HepG2 (cell line): ENCODE data around the gene CDKN2AIP. TPM values are rescaled to one million over a fixed set of nuclear protein-coding genes. Genes with fewer than 3 reads are reported as not detected.

Experiments used
- ATAC-seq: fragments of 200-7000 bp; cut with Tn5 transposase; 3 replicates; pipeline ENCODE4 v1.9.1; 2020; ENCODE audit warnings: mild to moderate bottlenecking, moderate library complexity
- BruUV-seq: library from RNA; stranded (reverse); fragments of 400-500 nt; replicated peaks from 2 replicates; lab custom pipeline; 2021; lab: Mats Ljungman, UMichigan
- CTCF ChIA-PET: fragments of 300-600 bp; formaldehyde crosslinking; extraction: SDS; loops from one replicate; lab custom pipeline; 2021; ENCODE audit warnings: low total read pairs, inconsistent platforms, low intra/inter-chr PET ratio; lab: Yijun Ruan, JAX
- POLR2A ChIA-PET: fragments of 350-600 bp; sonication (Branson Sonifier 250); formaldehyde crosslinking; loops from one replicate; lab custom pipeline; 2020; ENCODE audit warnings: antibody characterized with exemption, inconsistent platforms; lab: Yijun Ruan, JAX
- DNase-seq: peaks from one replicate; pipeline ENCODE4 v3.0.0-alpha.2; 2015; ENCODE audit warnings: low spot score
- FAIRE-seq: peaks from 3 replicates; lab custom pipeline; 2011; peaks lifted over from hg19 to GRCh38; lab: Jason Lieb, UNC
- H2AFZ ChIP-seq: one replicate; pipeline ENCODE4 v1.6.1; 2011; ENCODE audit warnings: low read length, inconsistent platforms
- H3K27ac ChIP-seq: fragments of 300-600 bp; 3 replicates; pipeline ENCODE4 v1.8.0; 2011; ENCODE audit warnings: mixed run types, mild to moderate bottlenecking, mixed read lengths, low read length, inconsistent platforms; ENCODE audit not compliant: insufficient read depth; ENCODE audit errors: extremely low read length
- H3K27me3 ChIP-seq, 2 experiments: fragments of 200-600 bp in 1 of 2; 2 replicates in 1 of 2; 3 replicates in 1 of 2; pipeline versions ENCODE4 v1.6.0 to v1.8.0; 2011; ENCODE audit warnings: low read length in 2 of 2, mild to moderate bottlenecking in 2 of 2, moderate library complexity in 2 of 2, inconsistent platforms in 1 of 2; ENCODE audit not compliant: insufficient read depth in 2 of 2, control insufficient read depth in 1 of 2
- H3K36me3 ChIP-seq, 2 experiments: fragments of 200-600 bp in 1 of 2; replicated peaks in 1 of 2; 2 replicates in 1 of 2; 3 replicates in 1 of 2; pipeline versions ENCODE4 v1.5.1 to v1.8.0; 2011; ENCODE audit warnings: low read length in 2 of 2, inconsistent platforms in 1 of 2; ENCODE audit not compliant: insufficient read depth in 2 of 2, control insufficient read depth in 1 of 2
- H3K4me1 ChIP-seq: 2 replicates; pipeline ENCODE4 v1.5.1; 2012; ENCODE audit warnings: low read length, inconsistent platforms; ENCODE audit not compliant: insufficient read depth
- H3K4me2 ChIP-seq: 2 replicates; pipeline ENCODE4 v1.6.0; 2011; ENCODE audit warnings: low read depth, low read length, inconsistent platforms
- H3K4me3 ChIP-seq, 3 experiments: fragments of 200-600 bp in 1 of 3; sonication (generic), shearing (Covaris generic) in 1 of 3; replicated peaks in 1 of 3; 2 replicates each; pipeline ENCODE4 v1.5.1; 2011 to 2016; ENCODE audit warnings: low read length in 3 of 3, inconsistent platforms in 2 of 3, low read depth in 2 of 3, mild to moderate bottlenecking in 2 of 3, control low read depth in 1 of 3, mixed read lengths in 1 of 3; ENCODE audit not compliant: insufficient read depth in 1 of 3
- H3K79me2 ChIP-seq: one replicate; pipeline ENCODE4 v1.6.1; 2011; ENCODE audit warnings: low read length, inconsistent platforms; ENCODE audit not compliant: insufficient read depth
- H3K9ac ChIP-seq: 2 replicates; pipeline ENCODE4 v1.6.0; 2011; ENCODE audit warnings: mild to moderate bottlenecking, low read depth, low read length, inconsistent platforms; ENCODE audit not compliant: insufficient read depth
- H3K9me3 ChIP-seq: 2 replicates; pipeline ENCODE4 v1.5.1; 2012; ENCODE audit warnings: mild to moderate bottlenecking, low read length
- H4K20me1 ChIP-seq: 2 replicates; pipeline ENCODE4 v1.6.0; 2011; ENCODE audit warnings: inconsistent platforms, mild to moderate bottlenecking, low read length, moderate library complexity; ENCODE audit not compliant: insufficient read depth
- CEBPG ChIP-seq: IDR thresholded peaks from 2 replicates; pipeline ENCODE4 v1.6.1; 2016
- CENPX ChIP-seq: sonication (generic); formaldehyde crosslinking; IDR thresholded peaks from 2 replicates; pipeline ENCODE4 v1.9.0; 2021; ENCODE audit warnings: mild to moderate bottlenecking, missing genetic modification reagents, moderate library complexity
- DBP ChIP-seq: sonication (generic); formaldehyde crosslinking; IDR thresholded peaks from 2 replicates; pipeline ENCODE4 v1.4.0; 2020; ENCODE audit warnings: missing genetic modification reagents; ENCODE audit errors: not compliant biosample characterization
- NFIB ChIP-seq: sonication (generic); formaldehyde crosslinking; IDR thresholded peaks from 2 replicates; pipeline ENCODE4 v1.9.0; 2021; ENCODE audit warnings: missing genetic modification reagents, mild to moderate bottlenecking, borderline replicate concordance
- SP140L ChIP-seq: sonication (generic); formaldehyde crosslinking; IDR thresholded peaks from 2 replicates; pipeline ENCODE4 v1.4.0; 2020; ENCODE audit warnings: missing genetic modification reagents, borderline replicate concordance
- ZMYM2 ChIP-seq: sonication (generic); formaldehyde crosslinking; IDR thresholded peaks from 2 replicates; pipeline ENCODE4 v1.8.0; 2022; ENCODE audit warnings: mild to moderate bottlenecking, missing genetic modification reagents
- ZNF232 ChIP-seq: sonication (generic); formaldehyde crosslinking; IDR thresholded peaks from 2 replicates; pipeline ENCODE4 v1.4.0; 2020; ENCODE audit warnings: missing genetic modification reagents, borderline replicate concordance
- ZNF75D ChIP-seq: sonication (generic); formaldehyde crosslinking; IDR thresholded peaks from 2 replicates; pipeline ENCODE4 v1.8.1; 2023; ENCODE audit warnings: missing genetic modification reagents, mild to moderate bottlenecking, borderline replicate concordance
- WGBS: methylation state at CpG from one replicate; pipeline ENCODE4 v1.1.6; 2017; ENCODE audit warnings: low lambda C conversion rate; 5-methylcytosine and 5-hydroxymethylcytosine counted together
- in situ Hi-C: cut with HindIII; loops from 2 replicates; pipeline ENCODE4 v1.10.0; 2017; ENCODE audit warnings: low pct_unique_long_range_greater_than_20kb; ENCODE audit not compliant: extremely low pct_ligation_motif_present
- intact Hi-C: fragments of 100-400 bp; cut with micrococcal nuclease; formaldehyde crosslinking; loops from one replicate; pipeline ENCODE4 v1.10.0; 2022; ENCODE audit not compliant: unreplicated experiment
- polyA plus RNA-seq, 8 experiments: library from polyadenylated mRNA; depleted of rRNA in 3 of 8; stranded (reverse) in 7 of 8; unstranded in 1 of 8; fragments of >200 nt; fragmentation: Illumina TruSeq in 4 of 8; extraction: Trizol in 4 of 8; gene quantifications; 2 replicates each; pipeline versions ENCODE4 v1.2.1 to v1.2.3, GENCODE V29; 2011 to 2016; ENCODE audit warnings: low read depth in 4 of 8, missing spikeins in 1 of 8, mixed read lengths in 1 of 8; ENCODE audit not compliant: insufficient read depth in 1 of 8
- total RNA-seq, 5 experiments: library from RNA; depleted of rRNA; stranded (reverse); fragments of >200 nt; fragmentation: Illumina TruSeq; extraction: Trizol; gene quantifications; 2 replicates each; pipeline ENCODE4 v1.2.3, GENCODE V29; 2016; ENCODE audit warnings: low read depth in 1 of 5
- TF ChIP-seq, protein P1 (sequence below): sonication (generic); formaldehyde crosslinking; conservative IDR thresholded peaks from 2 replicates; pipeline ENCODE4 v1.4.0; 2020; ENCODE audit warnings: missing genetic modification reagents
- TF ChIP-seq, protein P2 (sequence below): sonication (generic); formaldehyde crosslinking; IDR thresholded peaks from 2 replicates; pipeline ENCODE4 v1.4.0; 2020; ENCODE audit warnings: mild to moderate bottlenecking, missing genetic modification reagents
- TF ChIP-seq, protein P3 (sequence below): sonication (generic); formaldehyde crosslinking; IDR thresholded peaks from 2 replicates; pipeline ENCODE4; 2020; ENCODE audit warnings: missing genetic modification reagents, mild to moderate bottlenecking, borderline replicate concordance

The CDKN2AIP gene
- total and polyA plus RNA-seq, 2 of the 13 experiments (the other 11 are each of a cell fraction or from before 2014, with no cell fraction given), result 17.0 to 18.7 TPM

GRCh38 chr4:183399616-183400015 lies 44.8 kb upstream of the CDKN2AIP start:
- no peaks in the 10 kb centered on the region for H3K36me3 ChIP-seq
- ATAC-seq, result no peak
- H3K27ac ChIP-seq, result no peak overlapping the region
- no peaks in the 10 kb centered on the region for H3K79me2 ChIP-seq
- intact Hi-C loops (loop anchor here (5.0 to 10.0 kb wide), 2 partner anchors 37 to 325 kb away; no protein-coding TSS in a partner anchor), in situ Hi-C loops (loop anchor here (10.0 to 25.0 kb wide), 2 partner anchors 337 to 465 kb away; no protein-coding TSS in a partner anchor)
- H4K20me1 ChIP-seq, result no peaks in the 10 kb centered on the region
- H3K9me3 ChIP-seq, result no peaks in the 10 kb centered on the region
- TF ChIP-seq CENPX (CRISPR knock-in tag) (no peak), ZNF232 (CRISPR knock-in tag) (no peak), SP140L (CRISPR knock-in tag) (no peak), ZNF75D (no peak), DBP (CRISPR knock-in tag) (no peak), ZMYM2 (CRISPR knock-in tag) (no peak), CEBPG (CRISPR knock-in tag) (no peak), NFIB (CRISPR knock-in tag) (no peak)
- TF ChIP-seq, protein P1, sequence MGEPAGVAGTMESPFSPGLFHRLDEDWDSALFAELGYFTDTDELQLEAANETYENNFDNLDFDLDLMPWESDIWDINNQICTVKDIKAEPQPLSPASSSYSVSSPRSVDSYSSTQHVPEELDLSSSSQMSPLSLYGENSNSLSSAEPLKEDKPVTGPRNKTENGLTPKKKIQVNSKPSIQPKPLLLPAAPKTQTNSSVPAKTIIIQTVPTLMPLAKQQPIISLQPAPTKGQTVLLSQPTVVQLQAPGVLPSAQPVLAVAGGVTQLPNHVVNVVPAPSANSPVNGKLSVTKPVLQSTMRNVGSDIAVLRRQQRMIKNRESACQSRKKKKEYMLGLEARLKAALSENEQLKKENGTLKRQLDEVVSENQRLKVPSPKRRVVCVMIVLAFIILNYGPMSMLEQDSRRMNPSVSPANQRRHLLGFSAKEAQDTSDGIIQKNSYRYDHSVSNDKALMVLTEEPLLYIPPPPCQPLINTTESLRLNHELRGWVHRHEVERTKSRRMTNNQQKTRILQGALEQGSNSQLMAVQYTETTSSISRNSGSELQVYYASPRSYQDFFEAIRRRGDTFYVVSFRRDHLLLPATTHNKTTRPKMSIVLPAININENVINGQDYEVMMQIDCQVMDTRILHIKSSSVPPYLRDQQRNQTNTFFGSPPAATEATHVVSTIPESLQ (CRISPR knock-in tag), result no peak
- TF ChIP-seq, protein P2, sequence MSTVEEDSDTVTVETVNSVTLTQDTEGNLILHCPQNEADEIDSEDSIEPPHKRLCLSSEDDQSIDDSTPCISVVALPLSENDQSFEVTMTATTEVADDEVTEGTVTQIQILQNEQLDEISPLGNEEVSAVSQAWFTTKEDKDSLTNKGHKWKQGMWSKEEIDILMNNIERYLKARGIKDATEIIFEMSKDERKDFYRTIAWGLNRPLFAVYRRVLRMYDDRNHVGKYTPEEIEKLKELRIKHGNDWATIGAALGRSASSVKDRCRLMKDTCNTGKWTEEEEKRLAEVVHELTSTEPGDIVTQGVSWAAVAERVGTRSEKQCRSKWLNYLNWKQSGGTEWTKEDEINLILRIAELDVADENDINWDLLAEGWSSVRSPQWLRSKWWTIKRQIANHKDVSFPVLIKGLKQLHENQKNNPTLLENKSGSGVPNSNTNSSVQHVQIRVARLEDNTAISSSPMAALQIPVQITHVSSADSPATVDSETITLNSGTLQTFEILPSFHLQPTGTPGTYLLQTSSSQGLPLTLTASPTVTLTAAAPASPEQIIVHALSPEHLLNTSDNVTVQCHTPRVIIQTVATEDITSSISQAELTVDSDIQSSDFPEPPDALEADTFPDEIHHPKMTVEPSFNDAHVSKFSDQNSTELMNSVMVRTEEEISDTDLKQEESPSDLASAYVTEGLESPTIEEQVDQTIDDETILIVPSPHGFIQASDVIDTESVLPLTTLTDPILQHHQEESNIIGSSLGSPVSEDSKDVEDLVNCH (CRISPR knock-in tag), result no peak
- TF ChIP-seq, protein P3, sequence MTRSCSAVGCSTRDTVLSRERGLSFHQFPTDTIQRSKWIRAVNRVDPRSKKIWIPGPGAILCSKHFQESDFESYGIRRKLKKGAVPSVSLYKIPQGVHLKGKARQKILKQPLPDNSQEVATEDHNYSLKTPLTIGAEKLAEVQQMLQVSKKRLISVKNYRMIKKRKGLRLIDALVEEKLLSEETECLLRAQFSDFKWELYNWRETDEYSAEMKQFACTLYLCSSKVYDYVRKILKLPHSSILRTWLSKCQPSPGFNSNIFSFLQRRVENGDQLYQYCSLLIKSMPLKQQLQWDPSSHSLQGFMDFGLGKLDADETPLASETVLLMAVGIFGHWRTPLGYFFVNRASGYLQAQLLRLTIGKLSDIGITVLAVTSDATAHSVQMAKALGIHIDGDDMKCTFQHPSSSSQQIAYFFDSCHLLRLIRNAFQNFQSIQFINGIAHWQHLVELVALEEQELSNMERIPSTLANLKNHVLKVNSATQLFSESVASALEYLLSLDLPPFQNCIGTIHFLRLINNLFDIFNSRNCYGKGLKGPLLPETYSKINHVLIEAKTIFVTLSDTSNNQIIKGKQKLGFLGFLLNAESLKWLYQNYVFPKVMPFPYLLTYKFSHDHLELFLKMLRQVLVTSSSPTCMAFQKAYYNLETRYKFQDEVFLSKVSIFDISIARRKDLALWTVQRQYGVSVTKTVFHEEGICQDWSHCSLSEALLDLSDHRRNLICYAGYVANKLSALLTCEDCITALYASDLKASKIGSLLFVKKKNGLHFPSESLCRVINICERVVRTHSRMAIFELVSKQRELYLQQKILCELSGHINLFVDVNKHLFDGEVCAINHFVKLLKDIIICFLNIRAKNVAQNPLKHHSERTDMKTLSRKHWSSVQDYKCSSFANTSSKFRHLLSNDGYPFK, result no peak
- 41% methylated on average over 12 of the region's 12 CpGs for WGBS
- peaks cover 3 to 35% of the 10 kb centered on the region in 2 experiments; a peak in 4 of 5 replicates for H3K27me3 ChIP-seq
- peaks cover 17% of the 10 kb centered on the region for H3K4me1 ChIP-seq
- no peak overlapping the region for H3K4me2 ChIP-seq
- no peak for DNase-seq
- no peak overlapping the region for H3K9ac ChIP-seq
- no peak overlapping the region for H3K4me3 ChIP-seq
- FAIRE-seq, result no peak
- no TSS peak for BruUV-seq
- ChIA-PET POLR2A (no interaction called here), CTCF (no interaction called here)
- H2AFZ ChIP-seq, result no peak overlapping the region
